OCI-LY3 (cell line): Measurements from ENCODE around the gene ATP2B3.

Source experiments
- CTCF ChIP-seq: fragments of 200-600, 300-600 bp; sonication (generic); IDR thresholded peaks from 2 replicates; pipeline ENCODE4 v1.5.1; 2014; ENCODE audit warnings: antibody characterized with exemption, low read length, low read depth
- EZH2phosphoT487 ChIP-seq: fragments of 200-600 bp; shearing (Covaris generic); IDR thresholded peaks from 2 replicates; pipeline ENCODE4 v1.6.1; 2018; ENCODE audit warnings: antibody characterized with exemption, mixed run types, low read depth

- TF ChIP-seq CTCF (no peak), EZH2phosphoT487 (no peak)
These were observed 109.6 kb downstream of the ATP2B3 start for GRCh38 chrX:153626863-153627674.
